ENCODE data around the gene RWDD1. TPM values are rescaled to one million over a fixed set of nuclear protein-coding genes. Genes with fewer than 3 reads are reported as not detected.

Gene RWDD1
- total and polyA plus RNA-seq, 2 of the 13 experiments (the other 11 are each of a cell fraction or from before 2014, with no cell fraction given) = 27.4 to 67.1 TPM

DNA sequence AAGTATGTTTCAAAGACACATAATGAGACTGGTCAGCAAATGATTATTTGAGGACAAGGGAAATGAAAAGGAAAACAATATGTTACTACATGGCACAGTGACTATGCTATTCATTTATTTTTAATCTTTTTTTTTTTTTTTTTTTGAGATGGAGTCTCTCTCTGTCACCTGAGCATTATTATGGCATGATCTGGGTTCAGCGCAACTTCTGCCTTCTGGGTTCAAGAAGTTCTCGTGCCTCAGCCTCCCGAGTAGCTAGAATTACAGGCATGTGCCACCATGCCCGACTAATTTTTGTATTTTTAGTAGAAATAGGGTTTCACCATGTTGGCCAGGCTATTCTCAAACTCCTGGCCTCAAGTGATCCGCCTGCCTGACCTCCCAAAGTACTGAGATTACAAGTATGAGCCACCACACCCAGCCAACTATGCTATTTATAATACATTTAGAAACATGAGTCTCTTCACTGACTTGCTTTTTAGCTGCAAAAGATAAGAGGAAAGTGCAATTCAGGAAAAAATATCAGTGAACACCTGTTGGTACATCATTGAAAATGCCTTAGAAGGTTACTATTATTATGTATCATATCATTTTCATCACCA, 14.4 kb upstream of the RWDD1 start (continued):
- TF ChIP-seq ZIK1 (CRISPR knock-in tag; IDR thresholded peaks at IDR 0.05; ENCODE audit: borderline replicate concordance, low read depth) (no peak), XBP1 (CRISPR knock-in tag; IDR thresholded peaks at IDR 0.05) (no peak), AKAP8 (CRISPR knock-in tag; IDR thresholded peaks at IDR 0.05) (no peak), ZNF672 (CRISPR knock-in tag; IDR thresholded peaks at IDR 0.05) (no peak), TMF1 (CRISPR knock-in tag; IDR thresholded peaks at IDR 0.05; ENCODE audit: low read depth) (no peak), SOX6 (IDR thresholded peaks at IDR 0.05) (no peak), SOX6 (CRISPR knock-in tag; IDR thresholded peaks at IDR 0.05) (no peak), ZNF772 (CRISPR knock-in tag; IDR thresholded peaks at IDR 0.05) (no peak)
- TF ChIP-seq, protein P1, sequence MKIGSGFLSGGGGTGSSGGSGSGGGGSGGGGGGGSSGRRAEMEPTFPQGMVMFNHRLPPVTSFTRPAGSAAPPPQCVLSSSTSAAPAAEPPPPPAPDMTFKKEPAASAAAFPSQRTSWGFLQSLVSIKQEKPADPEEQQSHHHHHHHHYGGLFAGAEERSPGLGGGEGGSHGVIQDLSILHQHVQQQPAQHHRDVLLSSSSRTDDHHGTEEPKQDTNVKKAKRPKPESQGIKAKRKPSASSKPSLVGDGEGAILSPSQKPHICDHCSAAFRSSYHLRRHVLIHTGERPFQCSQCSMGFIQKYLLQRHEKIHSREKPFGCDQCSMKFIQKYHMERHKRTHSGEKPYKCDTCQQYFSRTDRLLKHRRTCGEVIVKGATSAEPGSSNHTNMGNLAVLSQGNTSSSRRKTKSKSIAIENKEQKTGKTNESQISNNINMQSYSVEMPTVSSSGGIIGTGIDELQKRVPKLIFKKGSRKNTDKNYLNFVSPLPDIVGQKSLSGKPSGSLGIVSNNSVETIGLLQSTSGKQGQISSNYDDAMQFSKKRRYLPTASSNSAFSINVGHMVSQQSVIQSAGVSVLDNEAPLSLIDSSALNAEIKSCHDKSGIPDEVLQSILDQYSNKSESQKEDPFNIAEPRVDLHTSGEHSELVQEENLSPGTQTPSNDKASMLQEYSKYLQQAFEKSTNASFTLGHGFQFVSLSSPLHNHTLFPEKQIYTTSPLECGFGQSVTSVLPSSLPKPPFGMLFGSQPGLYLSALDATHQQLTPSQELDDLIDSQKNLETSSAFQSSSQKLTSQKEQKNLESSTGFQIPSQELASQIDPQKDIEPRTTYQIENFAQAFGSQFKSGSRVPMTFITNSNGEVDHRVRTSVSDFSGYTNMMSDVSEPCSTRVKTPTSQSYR (CRISPR knock-in tag; IDR thresholded peaks at IDR 0.05; ENCODE audit: borderline replicate concordance) = no peak
- TF ChIP-seq, protein P2, sequence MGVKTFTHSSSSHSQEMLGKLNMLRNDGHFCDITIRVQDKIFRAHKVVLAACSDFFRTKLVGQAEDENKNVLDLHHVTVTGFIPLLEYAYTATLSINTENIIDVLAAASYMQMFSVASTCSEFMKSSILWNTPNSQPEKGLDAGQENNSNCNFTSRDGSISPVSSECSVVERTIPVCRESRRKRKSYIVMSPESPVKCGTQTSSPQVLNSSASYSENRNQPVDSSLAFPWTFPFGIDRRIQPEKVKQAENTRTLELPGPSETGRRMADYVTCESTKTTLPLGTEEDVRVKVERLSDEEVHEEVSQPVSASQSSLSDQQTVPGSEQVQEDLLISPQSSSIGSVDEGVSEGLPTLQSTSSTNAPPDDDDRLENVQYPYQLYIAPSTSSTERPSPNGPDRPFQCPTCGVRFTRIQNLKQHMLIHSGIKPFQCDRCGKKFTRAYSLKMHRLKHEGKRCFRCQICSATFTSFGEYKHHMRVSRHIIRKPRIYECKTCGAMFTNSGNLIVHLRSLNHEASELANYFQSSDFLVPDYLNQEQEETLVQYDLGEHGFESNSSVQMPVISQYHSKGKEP (CRISPR knock-in tag; IDR thresholded peaks at IDR 0.05) = no peak

All from HepG2 (cell line).